ENCODE results near the gene RBM4B. TPM values are rescaled to one million over a fixed set of nuclear protein-coding genes. Genes with fewer than 3 reads are reported as not detected.

Gene RBM4B
- total RNA-seq, 1 donor from 2014 or later: 20.3 TPM

DNA sequence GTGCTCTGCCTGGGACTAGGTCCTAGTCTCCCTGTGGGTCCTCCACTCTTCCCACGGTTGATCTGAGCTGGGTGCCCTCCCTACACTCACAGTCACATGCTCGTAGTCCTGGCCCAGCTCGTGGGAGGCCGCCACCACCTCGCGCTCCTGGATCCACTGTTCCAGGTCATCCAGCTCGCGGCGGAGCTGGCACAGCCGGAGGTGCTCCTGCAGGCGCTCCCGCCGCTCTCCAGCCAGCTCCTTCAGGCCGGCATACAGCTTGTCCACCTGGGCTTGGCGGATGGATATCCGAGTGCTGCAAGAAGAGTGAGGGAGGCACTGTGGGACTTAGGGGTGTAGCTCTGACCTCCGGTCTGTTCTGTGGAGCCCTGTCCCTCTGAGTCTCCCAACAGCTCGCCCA is 14.8 kb upstream of the RBM4B start:
- H3K27ac Mint-ChIP-seq (ENCODE audit: unreplicated experiment): no peak overlapping the region
- H3K4me3 Mint-ChIP-seq (ENCODE audit: unreplicated experiment): no peak overlapping the region
- no peaks in the 10 kb centered on the region for H3K9me3 Mint-ChIP-seq (ENCODE audit: unreplicated experiment)
- TF ChIP-seq EZH2 (IDR thresholded peaks at IDR 0.05; ENCODE audit: insufficient read depth, low read length): no peak
- TF ChIP-seq, protein P1, sequence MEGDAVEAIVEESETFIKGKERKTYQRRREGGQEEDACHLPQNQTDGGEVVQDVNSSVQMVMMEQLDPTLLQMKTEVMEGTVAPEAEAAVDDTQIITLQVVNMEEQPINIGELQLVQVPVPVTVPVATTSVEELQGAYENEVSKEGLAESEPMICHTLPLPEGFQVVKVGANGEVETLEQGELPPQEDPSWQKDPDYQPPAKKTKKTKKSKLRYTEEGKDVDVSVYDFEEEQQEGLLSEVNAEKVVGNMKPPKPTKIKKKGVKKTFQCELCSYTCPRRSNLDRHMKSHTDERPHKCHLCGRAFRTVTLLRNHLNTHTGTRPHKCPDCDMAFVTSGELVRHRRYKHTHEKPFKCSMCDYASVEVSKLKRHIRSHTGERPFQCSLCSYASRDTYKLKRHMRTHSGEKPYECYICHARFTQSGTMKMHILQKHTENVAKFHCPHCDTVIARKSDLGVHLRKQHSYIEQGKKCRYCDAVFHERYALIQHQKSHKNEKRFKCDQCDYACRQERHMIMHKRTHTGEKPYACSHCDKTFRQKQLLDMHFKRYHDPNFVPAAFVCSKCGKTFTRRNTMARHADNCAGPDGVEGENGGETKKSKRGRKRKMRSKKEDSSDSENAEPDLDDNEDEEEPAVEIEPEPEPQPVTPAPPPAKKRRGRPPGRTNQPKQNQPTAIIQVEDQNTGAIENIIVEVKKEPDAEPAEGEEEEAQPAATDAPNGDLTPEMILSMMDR (IDR thresholded peaks at IDR 0.05; ENCODE audit: insufficient read depth, low read depth, low read length): no peak
- no peaks in the 10 kb centered on the region for H3K36me3 ChIP-seq (ENCODE audit: insufficient read depth, low read length)
- H2AFZ ChIP-seq (ENCODE audit: low read depth, low read length): no peak overlapping the region
- no peaks in the 10 kb centered on the region for H3K27me3 ChIP-seq (ENCODE audit: insufficient read depth, low read length)
- H3K4me1 Mint-ChIP-seq (ENCODE audit: low read depth, unreplicated experiment): no peaks in the 10 kb centered on the region
- no peaks in the 10 kb centered on the region for H3K27me3 Mint-ChIP-seq (ENCODE audit: low read depth, unreplicated experiment)
- H3K79me2 ChIP-seq (ENCODE audit: insufficient read depth, low read length): no peaks in the 10 kb centered on the region
- no peak overlapping the region for H3K4me2 ChIP-seq (ENCODE audit: low read length)
- H3K36me3 Mint-ChIP-seq (ENCODE audit: low read depth, unreplicated experiment): peaks cover 10% of the 10 kb centered on the region
- no peaks in the 10 kb centered on the region for H4K20me1 ChIP-seq (ENCODE audit: insufficient read depth, low read length)
- no peak for DNase-seq (ENCODE audit: low read depth)
- no peak overlapping the region for H3K9ac ChIP-seq (ENCODE audit: low read length)
- H3K27ac ChIP-seq (ENCODE audit: low read depth, low read length): no peak overlapping the region
- no peaks in the 10 kb centered on the region for H3K4me1 ChIP-seq (ENCODE audit: insufficient read depth, low read length)
- H3K9me3 ChIP-seq (ENCODE audit: insufficient read depth, low read depth, low read length): no peaks in the 10 kb centered on the region
- H3K4me3 ChIP-seq (ENCODE audit: insufficient read depth, low read depth, low read length): no peak overlapping the region
- FAIRE-seq: no peak

DNA sequence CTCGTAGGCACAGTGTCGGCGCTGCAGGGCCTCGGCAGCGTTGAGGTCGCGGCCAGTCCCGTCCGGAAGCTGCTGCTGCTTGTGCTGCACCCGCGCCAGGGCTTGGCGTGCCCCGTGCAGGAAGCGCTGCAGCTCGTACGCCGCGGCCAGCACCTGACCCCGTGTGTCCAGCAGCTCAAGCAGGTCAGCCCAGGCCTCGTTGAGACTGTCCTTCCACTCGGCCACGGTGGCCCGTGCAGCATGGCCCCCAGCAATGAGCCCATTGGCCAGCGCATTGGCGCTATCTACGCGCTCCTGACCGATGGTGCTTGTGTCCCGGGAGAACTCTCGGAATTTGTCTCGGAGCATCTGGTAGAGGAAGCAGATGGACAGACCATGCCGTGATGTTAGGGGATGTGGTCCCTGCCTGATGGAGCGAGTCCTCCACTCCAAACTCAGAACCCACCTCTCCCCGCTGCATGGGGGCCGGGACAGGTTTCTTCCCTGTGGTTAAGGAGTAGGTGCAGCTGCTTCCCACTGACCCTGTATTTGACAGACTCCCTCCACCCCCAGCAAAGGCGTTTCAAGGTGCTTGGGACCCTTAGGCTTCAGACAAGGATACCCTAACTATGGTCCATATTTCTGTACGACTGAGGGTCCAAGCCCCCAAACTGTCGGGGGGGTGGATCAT is 13.8 kb upstream of the RBM4B start:
- H3K4me1 ChIP-seq (ENCODE audit: insufficient read depth, low read length): no peaks in the 10 kb centered on the region
- no peaks in the 10 kb centered on the region for H3K9me3 ChIP-seq (ENCODE audit: insufficient read depth, low read depth, low read length)
- no peaks in the 10 kb centered on the region for H4K20me1 ChIP-seq (ENCODE audit: insufficient read depth, low read length)
- Mint-ChIP-seq H3K4me1 (ENCODE audit: low read depth, unreplicated experiment) (peaks cover 2% of the 10 kb centered on the region), H3K9me3 (ENCODE audit: unreplicated experiment) (no peaks in the 10 kb centered on the region), H3K4me3 (ENCODE audit: unreplicated experiment) (no peak overlapping the region), H3K27ac (ENCODE audit: unreplicated experiment) (no peak overlapping the region), H3K27me3 (ENCODE audit: low read depth, unreplicated experiment) (no peaks in the 10 kb centered on the region), H3K36me3 (ENCODE audit: low read depth, unreplicated experiment) (peaks cover 5% of the 10 kb centered on the region)
- FAIRE-seq: no peak
- H2AFZ ChIP-seq (ENCODE audit: low read depth, low read length): no peak overlapping the region
- H3K4me2 ChIP-seq (ENCODE audit: low read length): no peak overlapping the region
- no peak overlapping the region for H3K27ac ChIP-seq (ENCODE audit: low read depth, low read length)
- H3K4me3 ChIP-seq (ENCODE audit: insufficient read depth, low read depth, low read length): no peak overlapping the region
- H3K9ac ChIP-seq (ENCODE audit: low read length): no peak overlapping the region
- no peaks in the 10 kb centered on the region for H3K79me2 ChIP-seq (ENCODE audit: insufficient read depth, low read length)
- DNase-seq (ENCODE audit: low read depth): no peak
- no peak for TF ChIP-seq EZH2 (IDR thresholded peaks at IDR 0.05; ENCODE audit: insufficient read depth, low read length)
- TF ChIP-seq, protein P1 (IDR thresholded peaks at IDR 0.05; ENCODE audit: insufficient read depth, low read depth, low read length): no peak
- H3K27me3 ChIP-seq (ENCODE audit: insufficient read depth, low read length): no peaks in the 10 kb centered on the region
- H3K36me3 ChIP-seq (ENCODE audit: insufficient read depth, low read length): no peaks in the 10 kb centered on the region

Measured in astrocyte (in vitro differentiated cells and primary cell).